Esophagus muscularis mucosa (tissue), 4 donors: ENCODE data around the gene SUSD6. TPM values are rescaled to one million over a fixed set of nuclear protein-coding genes. Genes with fewer than 3 reads are reported as not detected.
"Not testable (repeated sequence)": the region's sequence is repeated elsewhere in the genome, so short reads cannot be mapped to it uniquely, and the experiment has no call there.

Experiments used
- DNase-seq: peaks from one replicate; pipeline ENCODE4 v3.0.0-alpha.2; 2017; ENCODE audit errors: extremely low spot score
- H3K27ac ChIP-seq, 4 donors: fragments of 200-600 bp; sonication (generic); replicated peaks in 1 of 4; 1 replicate in 3 of 4; 2 replicates in 1 of 4; pipeline ENCODE4 v1.5.1; 2016 to 2019; ENCODE audit warnings: mild to moderate bottlenecking in 1 of 4
- H3K27me3 ChIP-seq, 4 donors: fragments of 200-600 bp; sonication (generic); one replicate each; pipeline versions ENCODE4 v1.5.1 to v1.6.0; 2016 to 2019
- H3K36me3 ChIP-seq, 4 donors: fragments of 200-600 bp; sonication (generic); one replicate each; pipeline ENCODE4 v1.5.1; 2016 to 2019
- H3K4me1 ChIP-seq, 4 donors: fragments of 200-600 bp; sonication (generic); one replicate each; pipeline ENCODE4 v1.5.1; 2016 to 2019
- H3K4me3 ChIP-seq, 4 donors: fragments of 200-600 bp; sonication (generic); 1 replicate in 2 of 4; 2 replicates in 2 of 4; pipeline ENCODE4 v1.5.1; 2016 to 2019; ENCODE audit warnings: mild to moderate bottlenecking in 4 of 4, moderate library complexity in 1 of 4
- H3K9me3 ChIP-seq, 4 donors: fragments of 200-600 bp; sonication (generic); 1 replicate in 3 of 4; 2 replicates in 1 of 4; pipeline ENCODE4 v1.5.1; 2016 to 2019
- CTCF ChIP-seq, 3 experiments: fragments of 200-600 bp in 2 of 3; fragments of 450-650 bp in 1 of 3; sonication (generic) in 2 of 3; IDR thresholded peaks; one replicate each; pipeline ENCODE4 v1.5.1; 2017 to 2019; ENCODE audit warnings: antibody characterized with exemption in 3 of 3, mild to moderate bottlenecking in 2 of 3, moderate library complexity in 1 of 3
- EP300 ChIP-seq: sonication (generic); formaldehyde crosslinking; IDR thresholded peaks from one replicate; pipeline ENCODE4 v1.6.1; 2017; ENCODE audit warnings: antibody characterized with exemption
- POLR2A ChIP-seq: fragments of 450-650 bp; IDR thresholded peaks from one replicate; pipeline ENCODE4 v1.6.1; 2017; ENCODE audit warnings: antibody characterized with exemption, moderate library complexity, mild to moderate bottlenecking, low read depth
- POLR2AphosphoS5 ChIP-seq, 2 donors: sonication (generic); formaldehyde crosslinking; IDR thresholded peaks; one replicate each; pipeline ENCODE4 v1.6.1; 2017; ENCODE audit warnings: antibody characterized with exemption in 2 of 2
- WGBS: methylation state at CpG from one replicate; pipeline ENCODE4 v1.1.5; 2018; 5-methylcytosine and 5-hydroxymethylcytosine counted together
- intact Hi-C: fragments of 100-400 bp; cut with DNase I; formaldehyde crosslinking; loops from one replicate; pipeline ENCODE4 v1.15.1; 2023
- total RNA-seq, 4 donors: library from RNA; depleted of rRNA; stranded (reverse); fragments of >200 nt; gene quantifications; one replicate each; pipeline versions ENCODE4 v1.1.0 to v1.2.1, GENCODE V29; 2016

SUSD6 gene
- total RNA-seq, 4 donors from 2014 or later = 21.2 to 89.5 (median 43.5) TPM

GRCh38 chr14:69719501-69719951, 108.1 kb downstream of the SUSD6 start:
- peaks cover 0 to 2% (median 0%) of the 10 kb centered on the region in 4 donors for H3K36me3 ChIP-seq
- 61% methylated on average over 6 of the region's 7 CpGs for WGBS
- no peak overlapping the region for H3K4me3 ChIP-seq
- TF ChIP-seq POLR2AphosphoS5 (IDR thresholded peaks at IDR 0.05) = peak; percentile 70 to 75
- no peak for TF ChIP-seq POLR2A
- peak; percentile 43 for TF ChIP-seq EP300
- no peaks in the 10 kb centered on the region for H3K27me3 ChIP-seq
- H3K27ac ChIP-seq = peak overlapping the region; percentile 29 to 64 (median 42)
- no peak for DNase-seq
- intact Hi-C loops = no loop called here
- H3K4me1 ChIP-seq = peaks cover 36 to 49% (median 40%) of the 10 kb centered on the region in 4 donors
- no peaks in the 10 kb centered on the region for H3K9me3 ChIP-seq

- H3K9me3 ChIP-seq = no peaks in the 10 kb centered on the region
- H3K27me3 ChIP-seq = no peaks in the 10 kb centered on the region
- no peaks in the 10 kb centered on the region for H3K36me3 ChIP-seq
- WGBS = 81% methylated on average over 4 of the region's 4 CpGs
- TF ChIP-seq CTCF (IDR thresholded peaks at IDR 0.05) = no peak
- TF ChIP-seq POLR2A = no peak
- no peak for TF ChIP-seq POLR2AphosphoS5 (IDR thresholded peaks at IDR 0.05)
- TF ChIP-seq EP300 = no peak
- no peak overlapping the region for H3K4me3 ChIP-seq
- H3K27ac ChIP-seq = no peak overlapping the region
- H3K4me1 ChIP-seq = peaks cover 29 to 39% (median 32%) of the 10 kb centered on the region in 4 donors
- intact Hi-C loops = no loop called here
- DNase-seq = no peak
These were observed 109.5 kb downstream of the SUSD6 start for GRCh38 chr14:69720912-69721311.

- Histone ChIP-seq H3K4me1 (peaks cover 10 to 22% (median 17%) of the 10 kb centered on the region in 4 donors), H3K36me3 (no peaks in the 10 kb centered on the region), H3K4me3 (peak overlapping the region; percentile 49 to 63 (median 50)), H3K27me3 (no peaks in the 10 kb centered on the region), H3K9me3 (no peaks in the 10 kb centered on the region), H3K27ac (peak overlapping the region; percentile 49 to 68 (median 60))
- WGBS = 9% methylated on average over 21 of the region's 51 CpGs
- TF ChIP-seq CTCF (IDR thresholded peaks at IDR 0.05) (peak; percentile 96 to 98 (median 98)), POLR2A (no peak), POLR2AphosphoS5 (IDR thresholded peaks at IDR 0.05) (peak in 1 of 2 donors; percentile 65), EP300 (no peak)
- intact Hi-C loops = loop anchor here (2.0 kb wide), 1 partner anchor 142 kb away; no protein-coding TSS in a partner anchor
- peak; percentile 95 for DNase-seq
These were observed 115.5 kb downstream of the SUSD6 start for GRCh38 chr14:69726761-69727511.

- H3K27ac ChIP-seq = peak overlapping the region in 3 of 4 donors; percentile 54 to 68 (median 65)
- no peak for TF ChIP-seq POLR2A
- TF ChIP-seq CTCF (IDR thresholded peaks at IDR 0.05) = no peak
- TF ChIP-seq EP300 = no peak
- no peak for TF ChIP-seq POLR2AphosphoS5 (IDR thresholded peaks at IDR 0.05)
- no peak overlapping the region for H3K4me3 ChIP-seq
- 85% methylated on average over 4 of the region's 4 CpGs for WGBS
- H3K9me3 ChIP-seq = no peaks in the 10 kb centered on the region
- peaks cover 10 to 22% (median 17%) of the 10 kb centered on the region in 4 donors for H3K4me1 ChIP-seq
- H3K27me3 ChIP-seq = no peaks in the 10 kb centered on the region
- intact Hi-C loops = loop anchor here (1.0 to 2.0 kb wide), 2 partner anchors 125 to 143 kb away; no protein-coding TSS in a partner anchor
- DNase-seq = no peak
- H3K36me3 ChIP-seq = no peaks in the 10 kb centered on the region
These were observed 116.5 kb downstream of the SUSD6 start for GRCh38 chr14:69727860-69728259.

GRCh38 chr14:69731919-69732598, 120.7 kb downstream of the SUSD6 start:
- intact Hi-C loops, H3K9me3 ChIP-seq, H3K4me3 ChIP-seq, H3K36me3 ChIP-seq, H3K27ac ChIP-seq, H3K27me3 ChIP-seq, DNase-seq: not testable (repeated sequence)
- WGBS = 91% methylated on average over 8 of the region's 8 CpGs
- peaks cover 3 to 10% (median 6%) of the 10 kb centered on the region in 4 donors for H3K4me1 ChIP-seq

- H3K9me3 ChIP-seq, DNase-seq, H3K27ac ChIP-seq, H3K36me3 ChIP-seq, H3K4me3 ChIP-seq, H3K4me1 ChIP-seq, intact Hi-C loops, H3K27me3 ChIP-seq: not testable (repeated sequence)
- 84% methylated on average over 4 of the region's 4 CpGs for WGBS
These were observed 125.0 kb downstream of the SUSD6 start for GRCh38 chr14:69736405-69736804.
